Measurements from ENCODE around the gene TMC7. TPM values are rescaled to one million over a fixed set of nuclear protein-coding genes. Genes with fewer than 3 reads are reported as not detected.

Gene TMC7
- total RNA-seq, 1 donor from 2014 or later: 6.7 TPM

DNA sequence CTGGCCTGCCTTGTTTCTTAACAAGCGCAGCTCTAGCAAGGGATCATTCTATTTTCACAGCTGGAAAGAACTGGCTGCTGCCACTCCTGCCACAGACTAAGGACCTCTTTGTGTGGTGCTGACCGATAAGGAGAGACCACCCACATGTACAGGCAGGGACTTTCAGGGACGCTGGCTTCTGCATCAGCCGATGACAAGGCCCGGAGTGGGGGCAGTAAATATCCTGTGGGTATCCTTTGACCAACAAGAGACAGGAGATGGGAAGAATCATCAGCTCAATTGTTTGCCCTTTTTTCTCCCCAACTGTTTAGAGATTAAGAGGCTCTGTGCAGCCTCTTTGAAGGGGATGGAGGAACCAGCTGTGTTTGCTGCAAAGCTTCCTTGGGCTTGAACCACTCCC lies 120.9 kb downstream of the TMC7 start:
- H3K27ac Mint-ChIP-seq (ENCODE audit: unreplicated experiment): no peak overlapping the region
- Histone ChIP-seq H3K27ac (ENCODE audit: low read depth, low read length) (no peak overlapping the region), H3K4me3 (ENCODE audit: insufficient read depth, low read depth, low read length) (no peak overlapping the region), H3K79me2 (ENCODE audit: insufficient read depth, low read length) (no peaks in the 10 kb centered on the region), H3K36me3 (ENCODE audit: insufficient read depth, low read length) (no peaks in the 10 kb centered on the region), H2AFZ (ENCODE audit: low read depth, low read length) (no peak overlapping the region), H3K9me3 (ENCODE audit: insufficient read depth, low read depth, low read length) (no peaks in the 10 kb centered on the region), H3K9ac (ENCODE audit: low read length) (no peak overlapping the region), H3K27me3 (ENCODE audit: insufficient read depth, low read length) (no peaks in the 10 kb centered on the region), H3K4me1 (ENCODE audit: insufficient read depth, low read length) (peaks cover 10% of the 10 kb centered on the region), H4K20me1 (ENCODE audit: insufficient read depth, low read length) (no peaks in the 10 kb centered on the region), H3K4me2 (ENCODE audit: low read length) (no peak overlapping the region)
- H3K27me3 Mint-ChIP-seq (ENCODE audit: low read depth, unreplicated experiment): no peaks in the 10 kb centered on the region
- TF ChIP-seq, protein P1, sequence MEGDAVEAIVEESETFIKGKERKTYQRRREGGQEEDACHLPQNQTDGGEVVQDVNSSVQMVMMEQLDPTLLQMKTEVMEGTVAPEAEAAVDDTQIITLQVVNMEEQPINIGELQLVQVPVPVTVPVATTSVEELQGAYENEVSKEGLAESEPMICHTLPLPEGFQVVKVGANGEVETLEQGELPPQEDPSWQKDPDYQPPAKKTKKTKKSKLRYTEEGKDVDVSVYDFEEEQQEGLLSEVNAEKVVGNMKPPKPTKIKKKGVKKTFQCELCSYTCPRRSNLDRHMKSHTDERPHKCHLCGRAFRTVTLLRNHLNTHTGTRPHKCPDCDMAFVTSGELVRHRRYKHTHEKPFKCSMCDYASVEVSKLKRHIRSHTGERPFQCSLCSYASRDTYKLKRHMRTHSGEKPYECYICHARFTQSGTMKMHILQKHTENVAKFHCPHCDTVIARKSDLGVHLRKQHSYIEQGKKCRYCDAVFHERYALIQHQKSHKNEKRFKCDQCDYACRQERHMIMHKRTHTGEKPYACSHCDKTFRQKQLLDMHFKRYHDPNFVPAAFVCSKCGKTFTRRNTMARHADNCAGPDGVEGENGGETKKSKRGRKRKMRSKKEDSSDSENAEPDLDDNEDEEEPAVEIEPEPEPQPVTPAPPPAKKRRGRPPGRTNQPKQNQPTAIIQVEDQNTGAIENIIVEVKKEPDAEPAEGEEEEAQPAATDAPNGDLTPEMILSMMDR (IDR thresholded peaks at IDR 0.05; ENCODE audit: insufficient read depth, low read depth, low read length): no peak
- no peak for TF ChIP-seq EZH2 (IDR thresholded peaks at IDR 0.05; ENCODE audit: insufficient read depth, low read length)
- no peak overlapping the region for H3K4me3 Mint-ChIP-seq (ENCODE audit: unreplicated experiment)
- H3K9me3 Mint-ChIP-seq (ENCODE audit: unreplicated experiment): no peaks in the 10 kb centered on the region
- no peak for DNase-seq (ENCODE audit: low read depth)
- H3K4me1 Mint-ChIP-seq (ENCODE audit: low read depth, unreplicated experiment): peaks cover 17% of the 10 kb centered on the region
- no peaks in the 10 kb centered on the region for H3K36me3 Mint-ChIP-seq (ENCODE audit: low read depth, unreplicated experiment)
- no peak for FAIRE-seq

DNA sequence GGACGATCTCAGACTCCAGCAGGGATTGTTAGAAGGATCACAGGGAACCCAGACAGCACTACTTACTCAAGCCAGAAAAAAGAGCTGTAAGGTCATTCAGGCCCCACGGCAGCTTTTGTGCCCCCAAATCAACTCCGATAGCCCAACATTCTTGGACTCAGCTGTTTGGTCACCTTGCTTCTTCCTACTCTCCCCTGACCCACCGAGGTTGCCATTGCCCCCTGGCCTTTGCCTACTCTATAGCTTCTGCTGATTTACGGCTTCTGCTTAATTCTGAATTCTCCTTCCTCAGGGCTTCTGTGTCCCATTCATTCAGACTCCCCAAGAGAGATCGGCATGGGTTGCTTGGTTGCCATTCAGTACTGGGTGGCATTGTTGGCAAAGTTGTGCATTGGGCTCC lies 121.4 kb downstream of the TMC7 start:
- Histone ChIP-seq H3K4me2 (ENCODE audit: low read length) (no peak overlapping the region), H3K27ac (ENCODE audit: low read depth, low read length) (no peak overlapping the region), H3K9me3 (ENCODE audit: insufficient read depth, low read depth, low read length) (no peaks in the 10 kb centered on the region), H3K4me1 (ENCODE audit: insufficient read depth, low read length) (peaks cover 10% of the 10 kb centered on the region), H3K79me2 (ENCODE audit: insufficient read depth, low read length) (no peaks in the 10 kb centered on the region), H3K27me3 (ENCODE audit: insufficient read depth, low read length) (no peaks in the 10 kb centered on the region), H3K9ac (ENCODE audit: low read length) (no peak overlapping the region), H3K4me3 (ENCODE audit: insufficient read depth, low read depth, low read length) (no peak overlapping the region), H4K20me1 (ENCODE audit: insufficient read depth, low read length) (no peaks in the 10 kb centered on the region), H3K36me3 (ENCODE audit: insufficient read depth, low read length) (no peaks in the 10 kb centered on the region), H2AFZ (ENCODE audit: low read depth, low read length) (no peak overlapping the region)
- H3K4me1 Mint-ChIP-seq (ENCODE audit: low read depth, unreplicated experiment): peaks cover 17% of the 10 kb centered on the region
- no peaks in the 10 kb centered on the region for H3K9me3 Mint-ChIP-seq (ENCODE audit: unreplicated experiment)
- peak overlapping the region; percentile 5 for H3K27ac Mint-ChIP-seq (ENCODE audit: unreplicated experiment)
- H3K27me3 Mint-ChIP-seq (ENCODE audit: low read depth, unreplicated experiment): no peaks in the 10 kb centered on the region
- H3K4me3 Mint-ChIP-seq (ENCODE audit: unreplicated experiment): no peak overlapping the region
- TF ChIP-seq, protein P1 (IDR thresholded peaks at IDR 0.05; ENCODE audit: insufficient read depth, low read depth, low read length): no peak
- no peak for TF ChIP-seq EZH2 (IDR thresholded peaks at IDR 0.05; ENCODE audit: insufficient read depth, low read length)
- FAIRE-seq: no peak
- no peak for DNase-seq (ENCODE audit: low read depth)
- H3K36me3 Mint-ChIP-seq (ENCODE audit: low read depth, unreplicated experiment): no peaks in the 10 kb centered on the region

DNA sequence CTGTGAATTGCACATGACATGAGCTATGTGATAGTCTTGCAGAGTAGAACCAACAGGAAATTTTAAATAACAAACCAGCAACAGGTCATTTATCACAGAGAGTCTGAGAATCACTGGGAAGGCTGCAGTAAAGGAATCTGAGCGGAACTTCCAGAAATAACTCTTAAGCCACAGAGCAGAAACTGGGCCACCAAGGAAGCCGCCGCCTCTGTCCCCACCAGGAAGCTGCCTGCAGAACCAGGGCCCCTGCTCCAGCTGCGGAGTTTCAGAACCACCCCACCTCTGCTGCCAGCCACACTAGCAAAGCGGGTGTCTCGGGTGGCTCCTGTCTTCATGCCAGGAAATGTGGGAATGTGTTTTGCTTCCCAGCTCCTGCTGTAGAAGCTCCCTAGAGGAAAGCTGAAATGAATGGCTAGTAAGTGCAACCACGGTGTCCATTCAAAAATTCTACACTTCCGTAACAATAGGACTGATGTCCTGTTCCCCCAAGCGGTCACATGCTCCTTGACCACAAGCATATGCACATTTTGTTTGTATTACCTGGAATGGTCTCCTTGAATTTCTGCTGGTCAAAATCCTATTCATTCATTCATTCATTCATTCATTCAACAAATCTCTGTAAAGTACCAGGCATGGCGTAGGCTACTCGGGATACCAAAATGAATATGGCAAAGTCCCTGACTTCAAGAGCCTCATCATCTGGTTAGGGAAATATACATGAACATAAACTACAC lies 122.3 kb downstream of the TMC7 start:
- no peak overlapping the region for H3K4me3 ChIP-seq (ENCODE audit: insufficient read depth, low read depth, low read length)
- no peaks in the 10 kb centered on the region for H4K20me1 ChIP-seq (ENCODE audit: insufficient read depth, low read length)
- H3K4me2 ChIP-seq (ENCODE audit: low read length): peak overlapping the region; percentile 30
- no peak overlapping the region for H2AFZ ChIP-seq (ENCODE audit: low read depth, low read length)
- DNase-seq (ENCODE audit: low read depth) (peak; percentile 36), FAIRE-seq (no peak)
- Mint-ChIP-seq H3K4me1 (ENCODE audit: low read depth, unreplicated experiment) (peaks cover 21% of the 10 kb centered on the region), H3K27ac (ENCODE audit: unreplicated experiment) (no peak overlapping the region), H3K27me3 (ENCODE audit: low read depth, unreplicated experiment) (no peaks in the 10 kb centered on the region), H3K9me3 (ENCODE audit: unreplicated experiment) (no peaks in the 10 kb centered on the region), H3K36me3 (ENCODE audit: low read depth, unreplicated experiment) (no peaks in the 10 kb centered on the region), H3K4me3 (ENCODE audit: unreplicated experiment) (no peak overlapping the region)
- H3K4me1 ChIP-seq (ENCODE audit: insufficient read depth, low read length): peaks cover 10% of the 10 kb centered on the region
- H3K27ac ChIP-seq (ENCODE audit: low read depth, low read length): no peak overlapping the region
- H3K9me3 ChIP-seq (ENCODE audit: insufficient read depth, low read depth, low read length): no peaks in the 10 kb centered on the region
- no peak overlapping the region for H3K9ac ChIP-seq (ENCODE audit: low read length)
- H3K27me3 ChIP-seq (ENCODE audit: insufficient read depth, low read length): no peaks in the 10 kb centered on the region
- no peak for TF ChIP-seq EZH2 (IDR thresholded peaks at IDR 0.05; ENCODE audit: insufficient read depth, low read length)
- TF ChIP-seq, protein P1 (IDR thresholded peaks at IDR 0.05; ENCODE audit: insufficient read depth, low read depth, low read length): no peak
- H3K36me3 ChIP-seq (ENCODE audit: insufficient read depth, low read length): no peaks in the 10 kb centered on the region
- H3K79me2 ChIP-seq (ENCODE audit: insufficient read depth, low read length): no peaks in the 10 kb centered on the region
